ENCODE measurements around the gene IRF2BPL.

- TF ChIP-seq RNF219 (CRISPR knock-in tag; IDR thresholded peaks at IDR 0.05): no peak
- TF ChIP-seq CTCF (IDR thresholded peaks at IDR 0.05 in 2 of 3, conservative IDR thresholded peaks at IDR 0.05 in 1 of 3; ENCODE audit: insufficient read depth in 2 of 3, low read depth in 1 of 3, low read length in 3 of 3): no peak
- TF ChIP-seq PHB (CRISPR knock-in tag; IDR thresholded peaks at IDR 0.05): no peak
These were observed 26.2 kb downstream of the IRF2BPL start for GRCh38 chr14:77002335-77002734.

All from K562 (cell line).